DND-41 (cell line): ENCODE measurements around the gene MGP.

ENCODE experiments used
- ATAC-seq: fragments of 200-7000 bp; cut with Tn5 transposase; 3 replicates; pipeline ENCODE4 v1.9.1; 2021; ENCODE audit warnings: low read depth; ENCODE audit not compliant: insufficient read depth
- DNase-seq: peaks from one replicate; pipeline ENCODE4 v3.0.0-alpha.2; 2020
- H2AFZ ChIP-seq: 2 replicates; pipeline ENCODE4 v1.6.0; 2012; ENCODE audit warnings: low read depth, low read length
- H3K27ac ChIP-seq: 2 replicates; pipeline ENCODE4 v1.5.1; 2012; ENCODE audit warnings: low read length, inconsistent platforms
- H3K27me3 ChIP-seq: fragments of 200-600 bp; sonication (generic); 2 replicates; pipeline ENCODE4 v1.6.0; 2012; ENCODE audit warnings: low read length, mild to moderate bottlenecking, inconsistent platforms; ENCODE audit not compliant: insufficient read depth, poor library complexity
- H3K36me3 ChIP-seq: 2 replicates; pipeline ENCODE4 v1.5.1; 2012; ENCODE audit warnings: low read length, inconsistent platforms; ENCODE audit not compliant: insufficient read depth
- H3K4me1 ChIP-seq: 2 replicates; pipeline ENCODE4 v1.5.1; 2012; ENCODE audit warnings: mild to moderate bottlenecking, low read length; ENCODE audit not compliant: insufficient read depth
- H3K4me2 ChIP-seq: 2 replicates; pipeline ENCODE4 v1.6.0; 2012; ENCODE audit warnings: mild to moderate bottlenecking, moderate library complexity, low read length, inconsistent platforms; ENCODE audit not compliant: insufficient read depth
- H3K4me3 ChIP-seq, 2 experiments: fragments of 200-600 bp in 1 of 2; shearing (Covaris generic) in 1 of 2; 2 replicates each; pipeline ENCODE4 v1.5.1; 2012 to 2016; ENCODE audit warnings: inconsistent platforms in 2 of 2, low read length in 2 of 2, mild to moderate bottlenecking in 2 of 2, low read depth in 1 of 2, moderate library complexity in 1 of 2
- H3K79me2 ChIP-seq: 2 replicates; pipeline ENCODE4 v1.6.0; 2012; ENCODE audit warnings: low read length, inconsistent platforms; ENCODE audit not compliant: insufficient read depth
- H3K9ac ChIP-seq: 2 replicates; pipeline ENCODE4 v1.6.0; 2012; ENCODE audit warnings: low read depth, mild to moderate bottlenecking, inconsistent platforms, low read length, moderate library complexity
- H3K9me3 ChIP-seq: 2 replicates; pipeline ENCODE4 v1.5.1; 2012; ENCODE audit warnings: low read length, moderate library complexity, mild to moderate bottlenecking, inconsistent platforms; ENCODE audit not compliant: insufficient read depth, severe bottlenecking
- H4K20me1 ChIP-seq: 2 replicates; pipeline ENCODE4 v1.6.0; 2012; ENCODE audit warnings: low read length; ENCODE audit not compliant: insufficient read depth
- EZH2 ChIP-seq: IDR thresholded peaks from 3 replicates; pipeline ENCODE4 v1.6.1; 2012; ENCODE audit warnings: borderline replicate concordance, low read depth, mild to moderate bottlenecking, moderate library complexity, low read length, inconsistent platforms; ENCODE audit not compliant: severe bottlenecking
- TF ChIP-seq, protein P1 (sequence below): IDR thresholded peaks from 2 replicates; pipeline ENCODE4 v1.5.1; 2012; ENCODE audit warnings: borderline replicate concordance, low read length, moderate library complexity, mild to moderate bottlenecking; ENCODE audit not compliant: poor library complexity, severe bottlenecking; ENCODE audit errors: extremely low read depth

The MGP gene

DNA sequence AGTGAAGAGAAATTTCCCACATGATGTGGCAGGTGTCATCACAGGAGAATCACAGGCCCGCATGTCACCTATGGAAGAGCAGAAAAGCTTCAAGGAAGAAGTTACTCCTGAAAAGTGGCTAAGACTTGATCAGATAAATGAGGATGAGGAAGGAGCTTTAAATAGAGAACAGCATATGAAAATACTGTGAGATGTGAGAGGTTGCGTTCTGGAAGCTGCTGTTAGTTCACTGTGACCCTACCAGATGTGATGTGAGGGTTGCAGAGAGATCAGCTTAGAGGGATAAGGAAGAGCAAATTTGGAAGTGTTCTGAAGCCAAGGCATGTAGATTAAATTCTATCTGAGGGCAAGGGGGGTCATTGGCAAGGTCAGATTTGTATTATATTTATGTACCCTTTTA, 35.6 kb upstream of the MGP start:
- H4K20me1 ChIP-seq, result no peaks in the 10 kb centered on the region
- H3K27ac ChIP-seq, result peak overlapping the region; percentile 38
- peaks cover 34% of the 10 kb centered on the region for H3K4me1 ChIP-seq
- no peaks in the 10 kb centered on the region for H3K9me3 ChIP-seq
- no peaks in the 10 kb centered on the region for H3K27me3 ChIP-seq
- TF ChIP-seq, protein P1, sequence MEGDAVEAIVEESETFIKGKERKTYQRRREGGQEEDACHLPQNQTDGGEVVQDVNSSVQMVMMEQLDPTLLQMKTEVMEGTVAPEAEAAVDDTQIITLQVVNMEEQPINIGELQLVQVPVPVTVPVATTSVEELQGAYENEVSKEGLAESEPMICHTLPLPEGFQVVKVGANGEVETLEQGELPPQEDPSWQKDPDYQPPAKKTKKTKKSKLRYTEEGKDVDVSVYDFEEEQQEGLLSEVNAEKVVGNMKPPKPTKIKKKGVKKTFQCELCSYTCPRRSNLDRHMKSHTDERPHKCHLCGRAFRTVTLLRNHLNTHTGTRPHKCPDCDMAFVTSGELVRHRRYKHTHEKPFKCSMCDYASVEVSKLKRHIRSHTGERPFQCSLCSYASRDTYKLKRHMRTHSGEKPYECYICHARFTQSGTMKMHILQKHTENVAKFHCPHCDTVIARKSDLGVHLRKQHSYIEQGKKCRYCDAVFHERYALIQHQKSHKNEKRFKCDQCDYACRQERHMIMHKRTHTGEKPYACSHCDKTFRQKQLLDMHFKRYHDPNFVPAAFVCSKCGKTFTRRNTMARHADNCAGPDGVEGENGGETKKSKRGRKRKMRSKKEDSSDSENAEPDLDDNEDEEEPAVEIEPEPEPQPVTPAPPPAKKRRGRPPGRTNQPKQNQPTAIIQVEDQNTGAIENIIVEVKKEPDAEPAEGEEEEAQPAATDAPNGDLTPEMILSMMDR, result no peak
- no peak for TF ChIP-seq EZH2
- peak overlapping the region; percentile 58; the same call in 1 of the 2 replicates for H2AFZ ChIP-seq
- no peak overlapping the region; the same call in 1 of the 2 replicates for H3K9ac ChIP-seq
- peak overlapping the region; percentile 2; the same call in 1 of the 2 replicates for H3K4me2 ChIP-seq
- H3K79me2 ChIP-seq, result no peaks in the 10 kb centered on the region
- ATAC-seq, result peak; percentile 38; the same call in 1 of the 3 replicates
- DNase-seq, result no peak
- peaks cover 19% of the 10 kb centered on the region for H3K36me3 ChIP-seq
- no peak overlapping the region for H3K4me3 ChIP-seq

DNA sequence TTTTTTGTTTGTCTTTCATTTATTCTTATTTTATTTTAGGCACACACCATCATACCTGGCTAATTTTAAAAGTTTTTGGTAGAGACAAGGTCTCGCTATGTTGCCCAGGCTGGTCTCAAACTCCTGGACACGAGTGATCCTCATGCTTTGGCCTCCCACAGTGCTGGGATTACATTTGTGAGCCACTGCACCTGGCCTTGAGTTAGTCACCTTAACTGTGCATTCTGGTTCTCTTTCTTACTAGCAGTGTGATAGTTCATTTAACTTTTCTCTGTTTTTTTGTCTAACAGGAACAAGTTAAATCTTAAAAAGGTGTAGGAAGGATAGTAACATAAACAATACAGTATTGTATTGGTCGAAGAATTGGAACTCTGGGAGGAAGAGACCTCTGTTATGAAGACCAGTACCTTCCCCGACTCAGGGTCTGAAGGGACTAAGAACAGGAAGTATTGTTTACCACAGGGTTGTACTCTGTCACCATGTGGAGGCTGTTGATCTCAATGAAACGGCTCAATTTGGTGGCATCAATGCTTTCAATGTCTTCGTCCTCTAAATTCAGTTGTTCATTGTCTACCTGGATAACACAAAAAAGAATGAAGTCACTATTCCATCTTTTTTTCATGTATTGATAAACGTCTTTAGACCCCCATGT, 34.9 kb upstream of the MGP start:
- TF ChIP-seq EZH2, result no peak
- TF ChIP-seq, protein P1, result no peak
- peak; percentile 82 for ATAC-seq
- no peak overlapping the region; the same call in 1 of the 2 replicates for H3K9ac ChIP-seq
- H3K4me1 ChIP-seq, result peaks cover 40% of the 10 kb centered on the region
- H3K36me3 ChIP-seq, result peaks cover 19% of the 10 kb centered on the region
- H3K4me3 ChIP-seq, result no peak overlapping the region
- peak overlapping the region; percentile 38 for H3K27ac ChIP-seq
- H2AFZ ChIP-seq, result peak overlapping the region; percentile 58
- no peaks in the 10 kb centered on the region for H3K27me3 ChIP-seq
- DNase-seq, result no peak
- H3K9me3 ChIP-seq, result no peaks in the 10 kb centered on the region
- peak overlapping the region; percentile 2; the same call in 1 of the 2 replicates for H3K4me2 ChIP-seq
- H4K20me1 ChIP-seq, result no peaks in the 10 kb centered on the region
- no peaks in the 10 kb centered on the region for H3K79me2 ChIP-seq

DNA sequence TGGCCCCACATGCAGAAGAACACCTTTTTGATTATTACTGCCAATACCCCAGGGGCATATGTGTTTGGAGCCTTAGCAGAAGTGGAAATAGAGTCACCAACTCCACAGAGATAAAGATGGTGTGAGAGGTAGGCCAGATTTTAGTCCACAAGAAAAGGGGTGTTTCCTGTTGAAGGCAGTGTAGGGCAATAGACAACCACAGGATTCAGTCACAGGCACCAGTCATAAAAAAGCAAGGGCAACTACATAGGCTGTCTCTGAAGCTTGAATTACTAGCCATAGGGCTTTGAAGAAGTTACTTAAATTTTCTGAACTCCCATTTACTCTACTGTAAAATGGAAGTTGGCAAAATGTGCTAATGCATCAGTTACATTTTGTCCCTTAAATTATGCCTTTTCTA, 33.8 kb upstream of the MGP start:
- Histone ChIP-seq H3K36me3 (peaks cover 19% of the 10 kb centered on the region), H3K9ac (no peak overlapping the region), H3K4me3 (no peak overlapping the region), H3K79me2 (no peaks in the 10 kb centered on the region), H3K4me2 (no peak overlapping the region), H2AFZ (no peak overlapping the region), H4K20me1 (no peaks in the 10 kb centered on the region), H3K27ac (peak overlapping the region; percentile 30; the same call in 1 of the 2 replicates), H3K27me3 (no peaks in the 10 kb centered on the region), H3K4me1 (peaks cover 45% of the 10 kb centered on the region), H3K9me3 (no peaks in the 10 kb centered on the region)
- no peak for DNase-seq
- no peak for TF ChIP-seq EZH2
- TF ChIP-seq, protein P1, result no peak
- 0 out of 3 replicates have a peak, but pooled peaks have one; percentile 34 for ATAC-seq

DNA sequence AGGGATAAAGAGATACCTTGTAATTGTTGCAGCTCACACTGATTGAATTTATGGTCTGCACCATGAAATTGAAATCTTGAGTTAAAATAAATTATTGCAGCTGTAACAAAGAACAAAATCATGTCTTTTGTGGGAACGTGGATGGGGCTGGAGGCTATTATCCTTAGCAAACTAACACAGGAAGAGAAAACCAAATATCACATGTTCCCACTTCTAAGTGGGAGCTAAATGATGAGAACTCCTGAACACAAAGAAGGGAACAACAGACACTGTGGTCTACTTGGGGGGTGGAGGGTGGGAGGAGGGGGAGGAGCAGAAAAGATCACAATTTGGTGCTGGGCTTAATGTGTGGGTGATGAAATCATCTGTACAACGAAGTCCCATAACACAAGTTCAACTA, 30.1 kb upstream of the MGP start:
- H3K4me1 ChIP-seq, result peaks cover 41% of the 10 kb centered on the region
- no peak overlapping the region for H3K9ac ChIP-seq
- no peak overlapping the region; the same call in 1 of the 2 replicates for H3K4me2 ChIP-seq
- H2AFZ ChIP-seq, result no peak overlapping the region
- H3K4me3 ChIP-seq, result no peak overlapping the region
- peak; percentile 30 for DNase-seq
- TF ChIP-seq, protein P1, result no peak
- TF ChIP-seq EZH2, result no peak
- H3K27me3 ChIP-seq, result no peaks in the 10 kb centered on the region
- ATAC-seq, result peak; percentile 50; the same call in 1 of the 3 replicates
- H3K36me3 ChIP-seq, result peaks cover 29% of the 10 kb centered on the region
- H3K79me2 ChIP-seq, result no peaks in the 10 kb centered on the region
- H4K20me1 ChIP-seq, result no peaks in the 10 kb centered on the region
- peak overlapping the region; percentile 35; the same call in 1 of the 2 replicates for H3K27ac ChIP-seq
- no peaks in the 10 kb centered on the region for H3K9me3 ChIP-seq
